ENCODE data around the gene ZSCAN5A.
A peak's percentile ranks its signal among the peaks of the same experiment; 100 is the strongest.
"Not testable (repeated sequence)": the region's sequence is repeated elsewhere in the genome, so short reads cannot be mapped to it uniquely, and the experiment has no call there.

ZSCAN5A gene, protein sequence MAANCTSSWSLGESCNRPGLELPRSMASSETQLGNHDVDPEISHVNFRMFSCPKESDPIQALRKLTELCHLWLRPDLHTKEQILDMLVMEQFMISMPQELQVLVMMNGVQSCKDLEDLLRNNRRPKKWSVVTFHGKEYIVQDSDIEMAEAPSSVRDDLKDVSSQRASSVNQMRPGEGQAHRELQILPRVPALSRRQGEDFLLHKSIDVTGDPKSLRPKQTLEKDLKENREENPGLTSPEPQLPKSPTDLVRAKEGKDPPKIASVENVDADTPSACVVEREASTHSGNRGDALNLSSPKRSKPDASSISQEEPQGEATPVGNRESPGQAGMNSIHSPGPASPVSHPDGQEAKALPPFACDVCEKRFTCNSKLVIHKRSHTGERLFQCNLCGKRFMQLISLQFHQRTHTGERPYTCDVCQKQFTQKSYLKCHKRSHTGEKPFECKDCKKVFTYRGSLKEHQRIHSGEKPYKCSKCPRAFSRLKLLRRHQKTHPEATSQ

DNA sequence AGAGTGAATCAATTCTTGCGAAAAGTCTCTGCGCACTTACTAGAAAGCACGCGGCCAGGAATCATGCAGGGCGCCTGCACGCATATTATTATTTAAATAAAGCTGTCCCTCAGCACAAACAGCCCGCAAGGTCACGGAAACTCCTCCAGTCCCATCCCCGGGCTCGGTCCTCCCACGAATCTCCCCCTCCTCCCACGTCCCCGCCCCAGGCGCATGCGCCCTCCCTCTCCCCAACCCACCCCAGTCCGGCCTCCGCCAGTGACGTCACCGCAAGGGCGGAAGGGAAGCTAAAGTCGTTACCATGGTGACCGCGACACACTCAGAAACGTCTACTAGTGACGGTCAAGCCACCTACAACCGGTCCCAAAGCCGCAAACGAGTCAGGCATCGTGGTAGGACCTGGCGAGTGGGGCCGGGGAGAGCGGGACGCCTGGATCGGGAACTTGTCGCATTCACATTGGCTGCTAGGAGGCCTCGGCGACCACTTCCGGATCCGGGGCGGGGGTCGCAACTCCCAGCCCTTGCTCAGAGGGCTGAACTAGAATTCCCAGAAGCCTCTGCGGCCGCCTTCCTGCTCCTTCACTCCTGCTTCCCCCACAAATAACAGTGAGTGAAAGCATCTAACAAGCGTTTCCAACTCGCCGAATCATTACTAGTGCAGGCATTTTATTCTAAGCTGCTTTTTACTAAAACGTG is at the start of gene ZSCAN5A:
Gene ZSCAN5A, minus strand, starts transcription at position 459 of the 696 bp plus-strand sequence. CDS start 89,793 bp downstream, outside the sequence.
- peak; percentile 97 for DNase-seq

DNA sequence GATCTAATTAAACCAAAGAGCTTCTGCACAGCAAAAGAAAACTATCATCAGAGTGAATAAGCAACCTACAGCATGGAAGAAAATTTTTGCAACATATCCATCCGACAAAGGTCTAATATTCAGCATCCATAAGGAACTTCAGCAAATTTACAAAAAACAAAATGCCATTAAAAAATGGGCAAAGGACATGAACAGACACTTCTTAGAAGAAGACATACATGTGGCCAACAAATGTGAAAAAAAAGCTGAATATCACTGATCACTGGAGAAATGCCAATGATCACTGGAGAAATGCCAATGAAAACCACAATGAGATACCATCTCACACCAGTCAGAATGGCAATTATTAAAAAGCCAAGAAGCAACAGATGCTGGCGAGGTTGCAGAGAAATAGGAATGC is 46.2 kb upstream of the ZSCAN5A start:
- no peak for DNase-seq

DNA sequence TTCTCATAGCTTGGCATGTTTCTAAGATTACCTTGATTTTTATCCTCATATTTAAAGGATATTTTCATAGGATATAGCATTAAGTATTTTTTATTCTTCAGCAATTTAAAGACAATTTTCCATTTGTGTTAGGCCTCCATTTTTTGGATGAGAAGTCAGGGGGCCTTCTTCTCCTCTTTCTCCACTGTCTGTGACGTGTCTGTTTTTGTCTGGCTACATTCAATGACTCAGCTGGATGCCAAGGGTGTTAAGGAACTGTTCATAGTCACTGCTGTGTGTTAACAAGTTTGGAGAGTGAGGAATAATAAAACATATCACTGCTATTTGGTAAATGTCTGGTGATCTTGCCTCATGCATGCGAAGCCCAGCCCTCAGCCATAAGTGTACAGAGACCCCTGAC is 42.3 kb upstream of the ZSCAN5A start:
- no peak for DNase-seq

DNA sequence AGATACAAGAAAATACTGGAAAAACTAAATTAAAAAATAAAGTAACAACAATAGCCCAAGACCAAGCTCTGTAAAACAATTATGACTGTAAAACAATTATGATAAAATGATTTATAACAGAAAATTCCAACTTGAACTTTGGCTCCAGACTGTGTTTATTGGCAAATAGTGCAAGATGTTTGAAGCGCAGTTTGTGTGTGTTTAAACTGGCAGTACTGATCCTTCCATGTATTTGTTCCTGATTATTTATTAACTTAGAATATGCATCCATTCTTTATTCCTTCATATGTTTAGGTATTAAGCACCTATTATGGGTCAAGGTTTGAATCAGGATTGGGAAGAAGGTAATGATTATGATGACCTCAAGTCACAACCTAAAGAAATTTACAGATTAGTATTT is 40.9 kb upstream of the ZSCAN5A start:
- DNase-seq = no peak

DNA sequence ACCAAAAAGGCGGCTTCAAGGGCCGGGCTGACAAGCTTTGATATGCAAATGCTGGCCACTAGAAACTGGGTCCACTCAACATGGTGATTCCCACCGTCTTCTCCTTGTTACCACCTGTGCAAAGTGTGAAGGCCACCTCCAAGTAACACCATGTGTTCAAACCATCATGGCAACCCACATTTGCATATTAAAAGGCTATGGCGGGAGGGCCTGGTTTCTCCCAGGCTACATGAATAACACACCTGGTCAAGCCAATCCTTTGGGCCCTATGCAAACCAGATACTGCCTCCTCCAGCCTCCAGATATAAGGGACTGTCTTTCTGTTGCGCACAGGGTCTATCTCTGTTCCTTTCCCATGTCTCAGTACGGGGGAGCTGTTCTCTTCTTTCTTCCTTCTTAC is 36.6 kb upstream of the ZSCAN5A start:
- DNase-seq = no peak

DNA sequence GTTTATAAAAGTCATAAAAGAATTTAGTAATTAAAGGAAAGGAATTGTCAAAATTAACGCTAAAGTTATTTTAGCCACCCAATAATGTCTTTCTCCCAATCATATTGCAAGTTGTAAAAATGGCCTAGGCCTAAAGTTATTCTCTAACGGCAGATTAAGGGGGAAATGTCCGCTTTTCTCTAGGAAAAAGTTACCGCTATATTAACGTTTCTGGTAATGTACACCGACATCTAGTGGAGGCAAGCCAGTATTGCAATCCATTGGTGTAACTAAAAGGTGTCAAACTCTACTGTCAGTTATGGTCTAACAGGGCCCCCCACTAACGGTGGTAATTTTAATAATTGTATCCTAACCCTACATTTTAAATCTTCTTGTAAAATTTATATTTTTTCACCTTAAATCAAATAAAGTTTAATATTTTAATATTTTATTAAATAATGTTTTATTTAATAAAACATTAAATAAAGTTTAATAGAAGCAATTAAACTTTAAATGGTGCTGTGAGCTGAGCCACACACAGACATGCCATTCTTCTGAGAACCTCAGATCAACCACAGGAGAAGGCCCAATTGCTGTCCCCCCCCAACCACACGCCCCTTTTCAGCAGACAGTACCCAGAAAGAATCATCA is 35.9 kb upstream of the ZSCAN5A start:
- DNase-seq = peak; percentile 50

DNA sequence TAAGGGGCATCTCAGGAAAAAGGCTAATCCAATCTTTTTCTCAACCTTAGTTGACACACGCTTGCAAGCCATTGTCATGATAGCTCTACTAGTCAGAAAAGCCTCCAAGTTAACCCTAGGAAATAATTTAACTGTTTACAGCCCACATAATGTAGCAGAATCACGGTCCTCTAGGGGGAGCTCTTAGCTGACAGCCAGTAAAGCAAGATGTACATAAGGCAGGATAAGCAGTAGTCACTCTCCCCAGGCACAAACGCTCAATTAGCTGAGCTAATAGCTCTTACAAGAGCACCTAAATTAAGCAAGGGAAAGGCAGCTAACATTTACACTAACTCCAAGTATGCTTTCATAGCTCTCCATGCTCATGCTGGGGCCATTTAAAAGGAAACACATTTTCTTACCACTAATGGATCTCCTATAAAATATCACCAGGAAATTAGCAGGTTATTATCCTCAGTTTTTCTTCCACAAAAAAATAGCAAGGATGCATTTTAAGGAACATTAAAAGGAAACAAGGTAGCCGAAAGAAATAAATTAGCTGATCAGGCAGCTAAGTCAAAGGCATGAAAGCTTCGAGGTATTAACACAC is 33.7 kb upstream of the ZSCAN5A start:
- peak; percentile 17 for DNase-seq

DNA sequence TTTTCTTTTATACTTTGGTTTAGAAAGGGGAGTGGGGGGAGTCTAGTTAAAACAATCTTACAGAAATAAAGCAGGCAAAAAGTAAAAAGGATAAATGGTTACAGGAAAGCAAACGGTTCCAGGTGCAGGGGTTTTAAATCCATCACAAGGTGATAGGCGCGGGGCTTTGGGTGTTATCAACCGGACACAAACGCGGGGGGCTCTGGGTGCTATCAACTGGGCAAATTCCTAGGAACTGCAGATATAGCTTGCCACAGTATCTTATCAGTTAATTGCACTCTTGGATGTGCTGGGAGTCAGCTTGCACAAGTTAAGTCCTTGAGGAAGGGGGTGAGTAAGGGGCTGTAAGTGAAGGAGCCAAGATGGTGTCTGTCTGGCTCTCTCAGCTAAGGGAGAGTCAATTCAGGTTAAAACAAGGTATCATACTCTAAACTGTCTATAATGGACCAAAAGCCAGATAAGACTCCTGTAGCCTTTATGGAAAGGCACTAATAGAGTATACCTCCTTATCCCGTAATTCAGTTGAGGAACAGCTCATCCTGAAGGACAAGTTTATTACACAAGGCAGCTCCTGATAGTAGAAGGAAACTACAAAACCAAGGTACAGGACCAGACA is 32.6 kb upstream of the ZSCAN5A start:
- DNase-seq = no peak

DNA sequence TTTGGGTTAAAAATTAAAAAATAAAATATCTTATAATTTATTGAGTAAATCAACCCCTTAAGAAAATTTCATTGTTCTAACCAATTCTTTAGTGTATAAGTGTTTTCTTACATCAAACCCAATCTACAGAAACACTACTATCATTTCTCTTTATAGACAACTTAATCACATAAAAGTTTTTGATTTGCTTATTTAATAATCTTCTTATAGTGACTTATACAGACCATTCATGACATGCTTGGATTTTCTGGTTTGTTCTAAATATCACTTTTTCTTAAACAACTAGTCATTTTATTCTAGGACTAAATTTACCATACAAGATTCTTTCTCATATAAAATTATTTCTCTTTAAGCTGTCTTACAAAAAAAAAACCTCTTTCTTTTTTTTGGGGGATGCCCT is 27.3 kb upstream of the ZSCAN5A start:
- DNase-seq = no peak

DNA sequence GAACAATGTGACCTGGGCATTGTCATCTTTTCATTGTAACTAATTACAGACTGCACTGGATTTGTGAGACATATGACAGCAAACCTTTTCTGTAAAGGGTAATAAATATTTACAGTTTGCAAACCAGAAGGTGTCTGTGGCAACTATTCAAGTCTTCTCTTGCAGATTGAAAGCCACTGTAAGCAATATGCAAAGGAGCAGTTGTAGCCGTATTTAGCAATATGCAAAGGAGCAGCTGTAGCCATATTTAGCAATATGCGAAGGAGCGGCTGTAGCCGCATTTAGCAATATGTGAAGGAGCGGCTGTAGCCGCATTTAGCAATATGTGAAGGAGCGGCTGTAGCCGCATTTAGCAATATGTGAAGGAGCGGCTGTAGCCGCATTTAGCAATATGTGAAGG is 24.4 kb upstream of the ZSCAN5A start:
- DNase-seq = not testable (repeated sequence)

DNA sequence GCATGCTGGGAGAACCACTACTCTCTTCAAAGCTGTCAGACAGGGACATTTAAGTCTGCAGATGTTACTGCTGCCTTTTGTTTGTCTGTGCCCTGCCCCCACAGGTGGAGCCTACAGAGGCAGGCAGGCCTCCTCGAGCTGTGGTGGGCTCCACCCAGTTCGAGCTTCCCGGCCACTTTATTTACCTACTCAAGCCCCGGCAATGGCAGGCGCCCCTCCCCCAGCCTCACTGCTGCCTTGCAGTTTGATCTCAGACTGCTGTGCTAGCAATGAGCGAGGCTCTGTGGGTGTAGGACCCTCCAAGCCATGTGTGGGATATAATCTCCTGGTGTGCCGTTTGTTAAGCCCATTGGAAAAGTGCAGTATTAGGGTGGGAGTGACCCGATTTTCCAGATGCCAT is 22.4 kb upstream of the ZSCAN5A start:
- not testable (repeated sequence) for DNase-seq

DNA sequence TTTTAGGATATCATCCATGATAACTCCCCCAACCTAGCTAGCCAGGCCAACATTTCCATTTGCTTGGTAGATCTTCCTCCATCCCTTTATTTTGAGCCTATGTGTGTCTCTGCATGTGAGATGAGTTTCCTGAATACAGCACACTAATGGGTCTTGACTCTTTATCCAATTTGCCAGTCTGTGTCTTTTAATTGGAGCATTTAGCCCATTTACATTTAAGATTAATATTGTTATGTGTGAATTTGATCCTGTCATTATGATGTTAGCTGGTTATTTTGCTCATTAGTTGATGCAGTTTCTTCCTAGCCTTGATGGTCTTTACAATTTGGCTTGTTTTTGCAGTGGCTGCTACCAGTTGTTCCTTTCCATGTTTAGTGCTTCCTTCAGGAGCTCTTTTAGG is 20.7 kb upstream of the ZSCAN5A start:
- DNase-seq = not testable (repeated sequence)

DNA sequence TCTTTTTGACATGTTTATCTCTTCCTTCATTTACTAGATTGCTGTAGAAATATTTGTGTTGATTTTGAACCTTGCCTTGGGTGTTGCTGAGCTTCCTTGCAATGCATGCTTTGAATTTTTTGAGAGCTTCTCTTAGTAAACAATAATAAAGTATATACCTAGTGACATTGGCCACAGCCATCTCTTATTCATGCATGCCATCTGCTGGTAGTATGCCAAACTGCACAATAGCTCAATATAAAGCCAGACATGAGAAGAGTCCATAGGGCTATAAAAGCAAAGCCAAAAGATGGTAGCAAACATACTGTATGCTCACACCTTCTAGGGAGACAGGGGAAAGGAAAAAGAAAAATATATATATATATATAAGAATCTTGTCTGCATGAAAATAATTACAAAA is 18.9 kb upstream of the ZSCAN5A start:
- peak; percentile 34 for DNase-seq

DNA sequence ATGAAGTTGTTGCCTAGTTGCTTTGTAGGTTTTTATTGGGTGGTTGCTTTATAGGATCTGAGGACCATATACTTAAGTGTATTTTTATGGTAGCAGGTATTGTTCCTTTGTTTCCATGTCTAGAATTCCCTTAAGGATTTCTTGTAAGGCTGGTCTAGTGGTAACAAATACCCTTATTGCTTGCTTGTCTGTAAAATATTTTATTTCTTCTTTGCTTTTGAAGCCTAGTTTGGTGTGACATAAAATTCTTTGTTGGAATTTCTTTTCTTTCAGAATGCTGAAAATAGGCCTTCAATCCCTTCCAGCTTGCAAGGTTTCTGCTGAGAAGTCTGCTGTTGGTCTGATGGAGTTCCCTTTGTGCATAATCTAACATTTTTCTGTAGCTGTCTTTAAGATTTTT is 18.1 kb upstream of the ZSCAN5A start:
- DNase-seq = no peak

DNA sequence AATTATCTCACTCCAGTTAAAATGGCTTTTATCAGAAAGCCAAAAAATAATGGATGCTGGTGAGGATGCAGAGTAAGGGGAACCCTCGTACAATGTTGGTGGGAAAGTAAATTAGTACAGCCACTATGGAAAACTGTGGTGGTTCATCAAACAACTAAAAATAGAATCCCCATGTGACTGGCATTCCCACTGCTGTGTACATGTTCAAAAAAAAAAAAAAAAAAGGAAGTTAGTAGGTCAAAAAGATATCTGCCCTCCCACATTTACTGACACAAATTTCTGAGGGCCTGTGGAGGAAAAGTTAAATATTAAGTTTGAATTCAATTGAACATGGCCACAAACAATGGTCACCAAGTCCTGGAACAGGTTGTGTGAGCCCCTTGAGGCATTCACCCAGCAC is 9.8 kb upstream of the ZSCAN5A start:
- no peak for DNase-seq

DNA sequence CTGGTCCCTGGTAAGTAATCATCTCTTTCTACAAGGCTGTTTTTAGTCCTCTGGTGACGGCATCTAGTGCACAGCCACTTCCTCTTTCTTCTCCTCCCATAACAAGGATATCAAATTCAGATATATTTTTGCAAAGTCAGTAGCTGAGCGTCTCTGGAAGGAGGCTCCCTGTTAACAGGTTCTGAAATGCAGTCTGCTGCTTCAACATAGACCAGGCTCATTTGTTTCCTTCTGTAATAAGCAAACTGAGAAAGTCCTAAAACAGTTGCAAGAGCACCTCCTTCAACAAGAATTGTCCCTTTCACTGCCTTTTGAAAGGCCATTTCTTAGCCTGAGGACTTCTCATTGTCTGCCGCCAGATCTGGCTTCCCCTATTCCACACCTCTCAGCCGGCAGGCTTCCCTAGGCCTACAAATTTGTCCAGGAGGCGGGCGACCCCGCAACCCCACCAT is 7.4 kb upstream of the ZSCAN5A start:
- no peak for DNase-seq

DNA sequence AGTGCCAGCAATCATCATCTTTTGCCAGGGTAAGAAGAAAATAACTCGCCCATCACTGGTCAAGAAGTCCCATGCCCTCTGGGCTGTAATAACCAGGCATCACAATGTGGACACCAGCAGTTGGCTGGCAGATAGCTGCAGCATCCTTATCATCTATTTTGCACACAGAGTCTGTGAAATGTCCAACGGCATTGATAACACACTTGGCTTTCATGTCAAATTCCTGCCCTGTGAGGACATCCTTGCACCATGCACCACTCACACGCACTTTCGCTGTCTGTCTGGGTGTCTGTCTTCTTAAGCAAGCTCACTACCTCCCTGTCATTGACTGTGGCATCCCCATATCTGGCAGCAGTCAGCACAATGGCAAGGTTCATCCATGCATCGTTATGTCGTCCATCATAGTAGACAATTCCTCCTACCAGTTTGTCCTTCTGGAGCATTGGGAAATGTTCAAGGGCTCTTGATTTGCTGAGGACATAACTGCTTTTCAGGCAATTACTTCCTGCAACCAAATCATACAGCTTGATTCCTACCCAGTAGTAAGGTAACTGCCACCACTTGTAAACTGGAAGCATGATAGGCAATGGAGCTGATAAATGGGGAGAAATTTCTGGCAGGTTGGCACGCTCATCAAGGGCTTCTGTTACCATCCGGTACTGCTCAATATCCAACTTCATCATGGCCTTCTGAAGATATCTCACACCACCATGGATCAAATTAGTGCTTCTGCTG is 6.8 kb upstream of the ZSCAN5A start:
- DNase-seq = no peak

DNA sequence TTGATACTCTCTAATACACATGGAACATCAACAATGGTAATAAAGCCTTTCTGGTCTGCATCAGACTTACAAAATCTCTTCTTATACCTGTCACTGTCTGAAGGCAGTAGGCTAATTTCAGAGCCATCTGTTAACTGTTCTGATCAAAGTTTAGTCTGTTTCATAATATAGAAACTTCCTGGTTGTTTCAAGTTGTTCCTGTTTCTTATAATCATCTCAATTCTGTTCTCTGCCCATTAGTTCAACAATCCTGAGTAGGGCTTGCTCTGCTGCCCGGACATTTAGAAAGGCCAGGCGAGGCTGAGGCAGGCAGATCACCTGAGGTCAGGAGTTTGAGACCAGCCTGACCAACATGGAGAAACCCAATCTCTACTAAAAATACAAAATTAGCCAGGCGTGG is 5.4 kb upstream of the ZSCAN5A start:
- no peak for DNase-seq

DNA sequence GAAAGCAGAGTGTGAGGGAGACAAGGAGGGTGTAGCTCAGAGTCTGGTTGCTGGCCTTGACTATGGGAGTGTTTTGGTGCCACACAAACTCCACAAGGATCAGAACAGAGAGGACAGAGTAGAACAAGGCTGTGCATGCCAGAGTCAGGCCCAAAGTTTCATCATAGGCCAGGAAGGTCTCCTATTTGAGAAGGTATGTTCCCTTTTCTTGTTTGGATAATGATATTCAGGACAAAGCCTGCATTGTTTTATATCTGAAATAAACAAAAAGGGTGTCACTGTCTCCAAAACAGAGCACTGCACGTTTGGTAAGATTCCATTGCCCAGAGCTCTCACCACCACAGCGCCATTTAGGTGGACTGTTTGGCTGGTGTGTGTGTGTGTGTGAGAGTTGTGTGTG is 3.1 kb upstream of the ZSCAN5A start:
- DNase-seq = no peak

DNA sequence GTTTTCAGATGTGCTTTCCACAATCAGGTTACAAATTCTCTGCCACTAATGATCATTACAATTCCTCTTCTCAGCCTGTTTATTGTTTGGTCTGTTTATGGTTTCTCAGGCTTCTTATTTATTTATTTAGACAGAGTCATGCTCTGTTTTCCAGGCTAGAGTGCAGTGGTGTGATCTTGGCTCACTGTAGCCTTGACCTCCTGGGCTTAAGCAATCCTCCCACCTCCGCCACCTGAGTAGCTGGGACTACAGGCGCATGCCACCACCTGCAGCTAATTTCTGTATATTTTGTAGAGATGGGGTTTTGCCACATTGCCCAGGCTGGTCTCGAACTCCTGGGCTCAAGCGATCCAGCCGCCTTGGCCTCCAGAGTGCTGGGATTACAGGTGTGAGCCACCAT is 2.1 kb upstream of the ZSCAN5A start:
- no peak for DNase-seq

DNA sequence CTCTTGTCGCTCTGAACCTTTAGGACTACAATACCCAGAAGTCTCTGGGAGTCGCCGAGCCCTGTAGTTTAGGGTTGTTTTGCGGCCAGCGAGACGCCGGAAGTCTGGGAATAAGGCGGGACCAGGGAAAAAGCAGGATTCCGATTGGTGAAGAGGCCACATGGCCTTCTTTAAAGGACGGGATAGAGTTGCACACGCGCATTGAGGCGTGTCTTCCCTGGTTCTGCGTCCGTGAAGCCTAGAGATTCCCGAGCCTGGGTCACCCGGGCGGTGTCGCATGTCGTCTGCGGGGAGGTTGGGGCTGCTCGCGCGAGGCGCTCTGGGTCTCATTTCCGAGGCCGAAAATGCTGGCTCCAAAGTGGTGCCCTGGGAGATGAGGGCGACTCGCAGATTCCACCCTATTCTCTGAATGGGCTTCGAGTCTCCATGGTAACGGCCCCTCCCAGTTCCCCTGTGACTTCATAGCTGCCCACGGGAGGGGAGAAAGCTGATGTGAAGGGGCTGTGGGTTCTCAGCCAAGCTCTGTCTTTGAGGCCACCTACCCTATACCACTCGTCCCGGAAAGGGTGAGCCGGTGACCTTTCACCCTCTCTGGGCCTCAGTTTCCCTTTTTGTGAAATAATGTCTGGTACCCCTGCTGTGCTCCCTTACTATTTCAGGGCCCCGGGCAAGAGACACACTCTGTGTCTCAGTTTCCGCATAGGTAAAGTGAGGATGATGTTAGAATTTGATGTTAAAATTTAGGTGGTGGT is 614 bp upstream of the ZSCAN5A start:
- peak; percentile 90 for DNase-seq

Data from activated naive CD4-positive, alpha-beta T cell treated with anti-CD3 and anti-CD28 coated beads, Interleukin-2, amount 50 U/mL, for 16 hours (primary cell).